Activated T-helper 1 cell treated with Interleukin-2 at 50 U/mL for 16 hours (primary cell): Measurements from ENCODE around the gene TCHH.
"Not testable (repeated sequence)": the region's sequence is repeated elsewhere in the genome, so short reads cannot be mapped to it uniquely, and the experiment has no call there.

Source experiments
- DNase-seq: peaks from one replicate; pipeline ENCODE4 v3.0.0-alpha.2; 2020; ENCODE audit warnings: low read depth

Gene TCHH, protein sequence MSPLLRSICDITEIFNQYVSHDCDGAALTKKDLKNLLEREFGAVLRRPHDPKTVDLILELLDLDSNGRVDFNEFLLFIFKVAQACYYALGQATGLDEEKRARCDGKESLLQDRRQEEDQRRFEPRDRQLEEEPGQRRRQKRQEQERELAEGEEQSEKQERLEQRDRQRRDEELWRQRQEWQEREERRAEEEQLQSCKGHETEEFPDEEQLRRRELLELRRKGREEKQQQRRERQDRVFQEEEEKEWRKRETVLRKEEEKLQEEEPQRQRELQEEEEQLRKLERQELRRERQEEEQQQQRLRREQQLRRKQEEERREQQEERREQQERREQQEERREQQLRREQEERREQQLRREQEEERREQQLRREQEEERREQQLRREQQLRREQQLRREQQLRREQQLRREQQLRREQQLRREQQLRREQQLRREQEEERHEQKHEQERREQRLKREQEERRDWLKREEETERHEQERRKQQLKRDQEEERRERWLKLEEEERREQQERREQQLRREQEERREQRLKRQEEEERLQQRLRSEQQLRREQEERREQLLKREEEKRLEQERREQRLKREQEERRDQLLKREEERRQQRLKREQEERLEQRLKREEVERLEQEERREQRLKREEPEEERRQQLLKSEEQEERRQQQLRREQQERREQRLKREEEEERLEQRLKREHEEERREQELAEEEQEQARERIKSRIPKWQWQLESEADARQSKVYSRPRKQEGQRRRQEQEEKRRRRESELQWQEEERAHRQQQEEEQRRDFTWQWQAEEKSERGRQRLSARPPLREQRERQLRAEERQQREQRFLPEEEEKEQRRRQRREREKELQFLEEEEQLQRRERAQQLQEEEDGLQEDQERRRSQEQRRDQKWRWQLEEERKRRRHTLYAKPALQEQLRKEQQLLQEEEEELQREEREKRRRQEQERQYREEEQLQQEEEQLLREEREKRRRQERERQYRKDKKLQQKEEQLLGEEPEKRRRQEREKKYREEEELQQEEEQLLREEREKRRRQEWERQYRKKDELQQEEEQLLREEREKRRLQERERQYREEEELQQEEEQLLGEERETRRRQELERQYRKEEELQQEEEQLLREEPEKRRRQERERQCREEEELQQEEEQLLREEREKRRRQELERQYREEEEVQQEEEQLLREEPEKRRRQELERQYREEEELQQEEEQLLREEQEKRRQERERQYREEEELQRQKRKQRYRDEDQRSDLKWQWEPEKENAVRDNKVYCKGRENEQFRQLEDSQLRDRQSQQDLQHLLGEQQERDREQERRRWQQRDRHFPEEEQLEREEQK (N-terminal part only)

DNA sequence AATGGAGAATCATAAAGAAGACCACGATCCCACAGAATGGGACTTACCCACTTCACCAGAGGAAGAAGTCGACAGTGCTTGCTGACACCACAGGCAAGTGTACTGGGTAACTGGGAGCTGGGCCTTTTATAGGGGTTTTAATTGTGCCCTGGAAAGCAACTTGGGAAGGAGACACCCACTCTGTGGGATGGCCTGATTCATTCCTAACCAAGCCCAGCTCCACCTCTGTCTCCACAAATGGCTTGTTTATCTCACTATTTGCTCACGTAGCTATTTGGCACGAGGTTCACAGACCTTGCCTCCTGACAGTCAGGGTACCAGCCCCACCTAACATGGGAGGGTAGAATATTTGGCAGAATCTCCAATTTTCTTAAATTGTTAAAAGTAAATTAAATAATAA is at the start of gene TCHH:
TSS of gene TCHH (minus strand) at position 101 of the 400 bp plus-strand sequence. CDS start 1,364 bp downstream, outside the sequence.
- DNase-seq, result no peak

DNA sequence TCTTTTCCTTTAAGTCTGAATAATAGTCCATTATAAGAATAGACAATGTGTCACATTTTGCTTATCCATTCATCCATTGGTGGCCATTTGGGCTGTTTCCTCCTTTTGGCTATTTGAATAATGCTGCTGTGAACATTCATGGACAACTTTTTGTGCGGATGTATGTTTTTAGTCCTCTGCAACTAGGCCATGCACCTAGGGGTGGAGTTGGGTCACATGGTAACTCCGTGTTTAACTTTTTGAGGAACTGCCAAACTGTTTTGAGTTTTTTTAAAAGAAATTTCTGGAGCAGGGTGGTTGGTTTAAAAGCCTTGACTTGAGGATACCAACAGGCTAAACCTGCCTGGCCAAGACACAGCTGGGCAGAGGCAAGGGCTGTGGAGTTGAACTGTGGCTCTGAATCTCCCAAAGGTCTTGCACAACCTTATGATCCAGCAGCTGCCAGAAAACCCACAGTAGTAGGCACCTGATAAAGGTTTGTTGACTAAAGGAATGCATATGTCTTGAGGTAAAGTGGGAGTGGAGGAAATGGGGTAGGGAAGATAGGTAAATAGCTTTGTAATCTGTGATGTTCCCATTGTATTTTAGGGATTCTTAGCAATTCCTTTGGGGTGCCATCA is 49.4 kb upstream of the TCHH start:
- DNase-seq, result no peak

DNA sequence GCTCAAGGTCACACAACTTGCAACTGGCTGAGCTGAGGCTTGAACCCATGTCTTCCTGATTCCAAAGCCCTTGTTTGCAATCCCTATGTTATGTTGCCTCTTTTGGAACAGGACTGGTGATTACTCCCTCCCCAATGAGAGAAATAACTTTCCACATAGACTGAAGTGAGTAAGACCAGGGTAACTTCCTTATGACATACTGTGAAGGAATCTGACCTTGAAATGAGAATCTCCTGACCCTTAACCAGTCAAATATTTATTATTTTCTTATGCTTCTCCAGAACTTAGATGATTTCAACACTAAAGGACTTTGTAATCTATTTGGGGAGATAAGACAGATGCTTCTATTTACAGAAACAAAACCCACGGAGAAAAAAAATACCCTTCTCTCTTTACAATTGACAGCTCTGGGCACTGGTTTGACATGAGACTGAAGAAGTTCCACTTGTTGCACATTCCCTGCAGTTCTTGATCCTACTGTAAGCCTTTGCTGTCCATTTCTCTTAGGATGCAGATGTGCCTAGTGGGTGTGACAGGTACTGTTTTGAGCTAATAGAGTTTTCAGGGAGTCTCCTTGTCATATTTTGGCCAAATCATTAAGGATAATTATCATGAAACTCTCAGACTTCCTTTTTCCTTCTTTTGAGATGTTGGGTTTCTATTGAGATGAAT is 47.7 kb upstream of the TCHH start:
- DNase-seq, result no peak

DNA sequence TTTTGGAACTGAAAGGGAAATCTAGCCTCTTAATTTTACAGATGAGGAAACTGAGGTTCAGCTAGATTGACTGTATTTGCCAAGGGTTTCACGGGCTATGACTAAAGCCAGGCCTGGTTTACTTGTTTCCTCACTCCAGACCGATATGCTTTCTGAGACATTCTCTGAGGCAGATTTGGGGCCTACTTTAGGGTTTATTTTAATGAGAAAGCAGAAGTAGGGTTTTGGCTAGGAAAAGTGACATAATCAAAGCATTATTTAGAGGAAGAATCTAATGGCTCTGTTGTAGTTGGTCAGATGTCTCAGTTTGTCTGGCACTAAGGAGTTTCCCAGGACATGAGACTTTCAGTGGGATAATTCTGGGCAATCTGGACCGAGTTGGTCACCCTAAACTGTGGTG is 45.3 kb upstream of the TCHH start:
- no peak for DNase-seq

DNA sequence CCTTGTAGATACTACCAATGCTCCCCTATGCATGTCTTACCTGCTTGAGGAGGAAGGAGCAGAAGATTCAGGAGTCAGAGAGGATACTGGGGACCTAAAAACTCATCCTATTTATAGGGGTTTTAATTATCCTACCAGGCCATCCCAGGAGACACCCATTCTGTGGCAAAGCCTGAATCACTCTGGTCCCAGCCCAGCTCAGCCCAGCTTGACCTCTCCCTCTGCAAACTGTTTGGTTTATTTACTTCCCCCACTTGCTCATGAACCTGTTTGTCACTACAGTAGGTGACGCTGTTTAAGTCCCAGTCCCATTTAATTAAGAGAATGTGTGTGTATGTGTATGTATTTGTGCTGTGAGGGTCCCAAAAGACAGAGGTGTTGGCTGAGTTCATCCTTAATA is 43.9 kb upstream of the TCHH start, which contains the start of gene RPTN:
TSS of gene RPTN (minus strand) at position 85 of the 400 bp plus-strand sequence. CDS start 1,339 bp downstream, outside the sequence.
- no peak for DNase-seq

DNA sequence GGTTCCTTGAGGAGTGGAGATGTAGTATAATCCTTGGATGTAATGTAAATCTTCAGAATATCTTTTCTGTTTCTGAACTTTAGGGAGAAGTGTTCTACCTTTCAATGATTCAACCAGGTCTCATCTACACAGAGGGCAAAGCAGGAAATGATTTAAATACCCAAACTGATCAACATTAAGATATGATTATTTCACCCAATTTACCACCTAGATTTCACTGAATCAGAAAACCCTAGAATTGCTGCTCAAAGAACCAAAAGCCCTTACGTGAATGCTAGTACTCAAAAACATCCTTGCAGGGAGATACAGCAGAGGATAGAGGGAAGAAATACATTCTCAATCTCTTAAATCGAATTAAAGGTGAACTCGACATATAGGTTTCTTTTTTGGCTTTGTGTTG is 38.8 kb upstream of the TCHH start:
- DNase-seq, result no peak

DNA sequence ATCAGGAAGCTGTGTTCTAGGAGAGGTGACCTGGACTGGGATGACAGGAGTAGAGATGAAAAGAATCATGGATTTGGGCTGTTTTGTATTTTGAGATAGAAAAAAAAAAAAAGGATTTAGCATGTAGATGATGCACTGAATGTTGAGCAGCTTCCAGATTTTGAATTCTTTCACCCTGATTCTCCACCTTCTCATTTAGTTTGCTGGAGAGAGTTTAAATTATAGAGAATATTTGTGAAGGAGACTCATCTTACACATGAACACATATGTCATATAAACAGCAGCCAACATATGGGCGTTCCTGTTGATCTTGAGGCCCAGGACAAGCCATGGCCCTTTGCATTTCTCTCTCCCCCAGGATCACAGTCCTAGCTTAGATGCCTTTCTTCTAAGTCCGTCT is 36.4 kb upstream of the TCHH start:
- no peak for DNase-seq

DNA sequence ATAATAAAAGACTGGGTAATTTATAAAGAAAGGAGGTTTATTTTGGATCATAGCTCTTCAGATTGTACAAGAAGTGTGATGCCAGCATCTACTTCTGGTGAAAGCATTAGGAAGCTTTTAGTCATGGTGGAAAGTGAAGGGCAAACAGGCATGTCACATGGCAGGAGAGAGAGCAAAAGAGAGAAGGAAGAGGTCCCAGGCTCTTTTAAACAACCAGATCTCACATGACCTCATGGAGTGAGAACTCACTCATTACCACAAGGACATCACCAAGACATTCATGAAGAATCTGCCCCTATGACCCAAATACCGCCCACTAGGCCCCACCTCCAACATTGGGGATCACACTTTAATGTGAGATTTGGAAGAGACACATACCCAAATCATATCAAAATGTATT is 33.7 kb upstream of the TCHH start:
- no peak for DNase-seq

DNA sequence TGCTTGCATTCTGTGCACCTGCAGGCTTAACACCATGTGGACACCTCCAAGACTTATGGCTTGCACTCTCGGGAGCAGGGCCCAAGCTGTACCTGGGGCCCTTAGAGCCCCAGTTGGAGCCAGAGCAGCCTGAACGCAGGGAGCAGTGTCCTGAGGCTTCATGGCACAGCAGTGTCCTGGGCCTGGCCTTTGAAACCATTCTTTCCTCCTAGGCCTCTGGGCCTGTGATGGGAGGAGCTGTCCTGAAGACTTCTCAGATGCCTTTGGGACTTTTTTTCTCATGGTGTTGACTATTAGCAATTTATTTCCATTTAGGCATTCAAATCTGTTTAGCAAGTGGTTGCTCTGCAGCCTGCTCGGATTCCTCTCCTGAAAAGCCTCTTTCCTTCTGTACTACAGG is 32.8 kb upstream of the TCHH start:
- DNase-seq, result no peak

DNA sequence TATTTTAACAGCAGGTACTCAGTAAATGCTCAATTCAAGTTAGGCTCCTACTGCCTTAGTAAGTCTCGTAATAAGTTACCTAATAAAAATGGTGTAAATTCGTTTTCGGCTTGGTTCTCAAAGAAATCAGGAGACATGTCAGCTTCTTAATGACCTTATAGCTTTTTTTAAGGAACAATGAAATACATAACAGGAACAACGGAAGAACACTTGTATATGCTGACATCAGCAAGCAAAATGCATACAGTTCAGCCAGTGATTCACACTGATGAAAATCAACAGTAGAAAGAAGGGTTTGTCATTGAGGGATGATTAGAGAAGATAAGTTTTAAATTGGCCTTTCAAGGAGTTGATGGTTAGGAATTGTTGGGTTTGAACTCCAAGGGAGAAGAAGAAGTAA is 30.5 kb upstream of the TCHH start:
- DNase-seq, result no peak

DNA sequence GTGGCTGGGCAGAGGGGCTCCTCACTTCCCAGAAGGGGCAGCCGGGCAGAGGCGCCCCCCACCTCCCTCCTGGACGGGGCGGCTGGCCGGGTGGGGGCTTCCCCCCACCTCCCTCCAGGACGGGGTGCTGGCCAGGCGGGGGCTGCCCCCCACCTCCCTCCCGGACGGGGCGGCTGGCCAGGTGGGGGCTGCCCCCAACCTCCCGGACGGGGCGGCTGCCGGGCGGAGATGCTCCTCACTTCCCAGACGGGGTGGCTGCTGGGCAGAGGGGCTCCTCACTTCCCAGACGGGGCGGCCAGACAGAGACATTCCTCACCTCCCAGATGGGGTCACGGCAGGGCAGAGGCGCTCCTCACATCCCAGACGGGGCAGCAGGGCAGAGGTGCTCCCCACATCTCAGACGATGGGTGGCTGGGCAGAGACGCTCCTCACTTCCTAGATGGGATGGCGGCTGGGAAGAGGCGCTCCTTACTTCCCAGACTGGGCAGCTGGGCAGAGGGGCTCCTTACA is 29.5 kb upstream of the TCHH start:
- DNase-seq, result not testable (repeated sequence)

DNA sequence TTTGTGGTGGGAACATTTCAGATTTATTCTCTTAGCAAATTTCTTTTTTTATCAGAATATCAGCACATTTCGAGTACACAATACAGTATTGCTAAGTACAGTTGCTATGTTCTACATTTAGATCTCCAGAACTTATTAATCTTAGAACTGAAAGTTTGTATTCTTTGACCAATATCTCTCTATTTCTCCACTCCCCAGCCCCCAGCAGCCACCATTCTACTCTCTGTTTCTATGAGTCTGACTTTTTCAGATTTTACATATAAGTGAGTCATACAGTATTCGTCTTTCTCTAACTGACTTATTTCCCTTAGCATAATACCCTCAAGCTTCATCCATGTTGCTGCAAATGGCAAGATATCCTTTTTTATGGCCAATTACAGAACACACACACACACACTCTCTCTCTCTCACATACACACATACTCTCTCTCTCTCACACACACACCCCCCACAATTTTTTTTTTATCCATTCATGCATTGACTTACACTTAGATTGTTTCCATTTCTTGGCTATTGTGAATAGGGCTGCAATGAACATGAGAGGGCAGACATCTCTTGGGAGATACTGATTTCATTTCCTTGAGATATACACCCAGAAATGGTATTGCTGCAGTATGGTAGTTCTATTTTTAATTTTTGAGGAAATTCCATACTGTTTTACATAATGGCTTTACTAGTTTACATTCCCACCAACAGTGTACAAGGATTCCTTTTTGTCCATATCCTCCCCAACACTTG is 28.1 kb upstream of the TCHH start:
- no peak for DNase-seq

DNA sequence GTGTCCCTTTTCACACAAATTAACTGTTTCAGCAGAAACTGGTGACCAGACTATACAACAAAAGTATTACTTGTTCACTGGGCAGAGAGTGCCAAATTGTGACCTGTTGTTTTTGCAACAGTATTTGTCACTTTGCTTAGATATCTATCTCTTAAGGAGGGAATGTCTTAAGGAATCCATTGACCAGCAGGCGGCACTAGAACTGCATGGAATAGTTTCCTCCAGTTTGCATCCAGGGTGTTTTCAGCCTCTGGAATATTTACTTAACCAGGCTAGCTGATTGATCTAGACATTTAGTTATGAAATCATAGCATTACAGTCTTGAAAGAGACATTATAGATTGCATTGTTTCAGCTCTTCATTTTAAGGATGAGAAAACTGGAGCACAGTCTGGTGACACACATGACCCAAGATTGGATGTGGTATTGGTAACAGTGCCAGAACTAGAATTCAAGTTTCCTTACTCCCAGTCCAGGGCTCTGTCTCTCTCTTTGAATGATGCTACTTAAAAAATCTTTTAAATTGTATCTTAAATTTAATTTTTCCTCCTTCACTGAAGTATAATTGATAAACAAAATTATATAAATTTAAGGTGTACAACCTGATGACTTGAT is 26.8 kb upstream of the TCHH start:
- no peak for DNase-seq

DNA sequence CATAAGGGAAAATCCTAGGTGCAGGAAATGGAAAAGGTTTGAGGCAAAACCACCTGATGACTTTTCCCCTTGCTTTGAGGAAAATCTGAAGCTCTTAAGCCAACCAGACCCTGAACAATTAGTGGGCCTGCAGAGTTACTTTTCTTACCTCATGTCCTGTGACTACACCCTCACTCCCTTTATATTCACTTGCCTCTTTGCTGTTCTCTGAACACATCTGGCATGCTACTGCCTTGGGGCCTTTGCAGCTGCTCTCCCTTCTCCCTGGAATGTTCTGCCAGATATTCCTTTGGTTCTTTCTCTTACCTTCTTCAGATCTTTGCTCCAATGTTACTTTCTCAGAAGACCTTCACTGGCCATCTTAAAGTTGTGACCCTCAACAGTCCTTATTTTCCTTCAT is 22.0 kb upstream of the TCHH start:
- no peak for DNase-seq

DNA sequence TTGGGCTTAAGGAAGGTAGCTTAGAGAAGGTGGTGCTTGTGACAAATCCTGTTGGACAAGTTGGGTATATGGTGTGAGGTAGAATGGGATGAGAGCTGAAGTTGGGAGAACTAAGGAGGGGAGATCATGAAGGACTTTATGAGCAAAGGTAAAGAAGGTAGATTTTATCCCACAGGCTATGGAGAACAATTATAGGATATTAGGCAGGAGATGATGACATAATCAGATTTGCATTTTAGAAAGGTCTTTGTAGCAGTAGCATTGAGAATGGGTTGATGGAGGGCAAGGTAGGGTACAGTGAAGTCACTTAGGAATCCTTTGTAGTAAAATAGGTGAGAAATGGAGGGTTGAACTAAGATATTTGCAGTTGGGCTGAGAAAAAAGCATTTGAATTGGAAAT is 14.9 kb upstream of the TCHH start:
- DNase-seq, result no peak

DNA sequence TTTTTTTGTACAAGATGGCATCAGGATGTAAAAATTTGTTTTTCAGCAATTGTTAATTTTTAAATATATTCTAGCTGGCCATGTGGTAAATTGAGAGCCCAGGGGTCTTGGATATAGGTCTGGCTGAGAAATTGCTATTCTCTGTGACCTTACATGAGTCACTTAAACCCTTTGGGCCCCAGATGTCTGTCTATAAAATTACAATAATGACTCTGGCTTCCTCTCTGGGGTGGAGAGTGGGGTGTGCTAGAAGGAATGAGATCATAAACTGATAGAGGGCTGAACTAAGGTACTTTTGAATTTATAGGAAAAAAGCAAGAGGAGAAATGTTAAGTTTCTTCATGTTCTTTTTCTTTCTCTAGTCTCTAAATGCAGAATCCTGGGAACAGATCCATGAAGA is 12.4 kb upstream of the TCHH start:
- no peak for DNase-seq

DNA sequence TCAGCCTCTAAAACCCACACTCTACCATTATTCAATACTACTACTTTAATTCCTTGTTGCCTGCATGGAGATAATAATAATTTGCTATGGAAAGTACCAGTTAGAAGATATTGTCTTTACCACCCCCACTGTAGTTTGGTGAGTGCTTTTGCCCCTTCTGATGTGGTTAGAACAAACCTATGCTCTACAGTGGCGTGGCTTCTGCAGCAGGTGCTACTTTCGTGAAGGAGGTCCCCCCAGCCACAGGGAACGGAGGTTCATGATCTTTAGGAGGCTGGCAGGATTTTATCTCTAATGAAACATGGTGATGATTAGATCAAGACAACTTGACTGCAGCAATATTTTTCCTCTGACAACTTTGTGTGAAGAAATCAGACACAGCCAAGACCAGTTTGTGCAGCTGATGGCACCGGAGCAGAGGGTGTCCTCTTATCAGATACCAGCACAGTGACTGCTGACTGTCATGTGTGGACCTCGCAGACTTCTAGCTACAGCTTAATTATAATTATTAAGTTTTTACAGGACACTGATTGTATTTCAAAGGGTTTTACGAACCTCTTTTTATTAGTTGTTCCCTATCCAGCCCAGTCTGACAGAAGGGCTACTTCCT is 10.7 kb upstream of the TCHH start:
- no peak for DNase-seq

DNA sequence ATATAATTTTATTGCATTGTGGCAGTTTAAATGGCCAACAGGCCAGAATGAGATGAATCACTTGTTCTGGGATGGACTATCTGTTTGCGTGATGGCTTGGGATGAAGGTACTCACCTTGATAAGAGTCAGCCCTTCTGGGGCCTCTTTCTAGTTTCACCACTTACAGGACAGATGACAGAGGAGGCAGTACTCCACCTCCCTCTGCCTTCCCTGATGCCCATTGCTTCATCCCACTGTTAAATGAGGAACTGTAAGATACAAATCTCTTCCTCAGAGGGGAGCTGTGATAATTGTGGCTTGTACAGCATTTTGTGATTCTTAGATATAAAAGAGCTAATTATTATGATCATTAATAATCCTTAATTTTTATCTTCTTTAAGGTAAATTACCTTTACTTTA is 3.7 kb upstream of the TCHH start:
- DNase-seq, result no peak

DNA sequence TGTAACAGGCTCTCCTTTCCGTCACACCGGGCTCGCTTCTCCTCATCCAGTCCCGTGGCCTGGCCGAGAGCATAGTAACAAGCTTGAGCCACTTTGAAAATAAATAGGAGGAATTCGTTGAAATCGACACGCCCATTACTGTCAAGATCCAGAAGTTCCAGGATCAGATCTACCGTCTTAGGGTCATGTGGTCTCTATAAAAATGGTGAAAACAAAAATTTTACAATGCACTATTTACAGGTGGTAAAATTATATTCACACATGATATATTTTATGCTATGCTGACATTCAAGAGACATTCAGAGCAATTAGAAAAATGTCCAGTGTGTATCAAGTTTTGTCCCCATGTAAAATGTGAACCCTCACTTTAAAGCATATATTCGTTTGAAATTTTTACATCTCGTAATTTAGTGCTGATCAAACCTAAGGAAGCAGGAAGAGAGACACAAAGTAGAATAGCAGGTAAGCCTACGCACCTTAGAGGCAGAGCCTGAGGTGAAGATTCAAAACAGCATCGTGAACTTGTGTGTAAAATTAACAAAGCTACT is 2.3 kb downstream of the TCHH start:
- DNase-seq, result no peak
